Measurements from ENCODE around the gene ARL2BP. TPM values are rescaled to one million over a fixed set of nuclear protein-coding genes. Genes with fewer than 3 reads are reported as not detected.
"Not testable (repeated sequence)": the region's sequence is repeated elsewhere in the genome, so short reads cannot be mapped to it uniquely, and the experiment has no call there.

The ARL2BP gene
- total RNA-seq, 2 donors from 2014 or later, result 27.9 to 30.3 TPM

GRCh38 chr16:57271063-57271345 is 25.9 kb downstream of the ARL2BP start:
- Mint-ChIP-seq H3K36me3 (ENCODE audit: insufficient read depth in 2 of 2) (no peaks in the 10 kb centered on the region), H3K4me3 (no peak overlapping the region), H3K4me1 (ENCODE audit: low read depth) (peaks cover 35% of the 10 kb centered on the region), H3K27ac (no peak overlapping the region), H3K27me3 (ENCODE audit: low read depth) (no peaks in the 10 kb centered on the region), H3K9me3 (no peaks in the 10 kb centered on the region)
- DNase-seq (no peak), ATAC-seq (replicated peaks in 1 of 2) (no peak)

GRCh38 chr16:57271867-57272495 is 26.9 kb downstream of the ARL2BP start:
- Mint-ChIP-seq H3K36me3 (ENCODE audit: insufficient read depth in 2 of 2) (no peaks in the 10 kb centered on the region), H3K27me3 (ENCODE audit: low read depth) (no peaks in the 10 kb centered on the region), H3K4me1 (ENCODE audit: low read depth) (peaks cover 30% of the 10 kb centered on the region), H3K9me3 (no peaks in the 10 kb centered on the region), H3K27ac (no peak overlapping the region), H3K4me3 (no peak overlapping the region)
- ATAC-seq (replicated peaks in 1 of 2) (no peak), DNase-seq (no peak)

- DNase-seq (no peak), ATAC-seq (replicated peaks in 1 of 2) (no peak)
- Mint-ChIP-seq H3K4me1 (ENCODE audit: low read depth) (peaks cover 30% of the 10 kb centered on the region), H3K9me3 (no peaks in the 10 kb centered on the region), H3K36me3 (ENCODE audit: insufficient read depth in 2 of 2) (no peaks in the 10 kb centered on the region), H3K27me3 (ENCODE audit: low read depth) (no peaks in the 10 kb centered on the region), H3K4me3 (no peak overlapping the region), H3K27ac (no peak overlapping the region)
Observed at GRCh38 chr16:57273359-57273758, 28.3 kb downstream of the ARL2BP start.

GRCh38 chr16:57273826-57274225 is 28.8 kb downstream of the ARL2BP start:
- Mint-ChIP-seq H3K27ac (no peak overlapping the region), H3K9me3 (no peaks in the 10 kb centered on the region), H3K36me3 (ENCODE audit: insufficient read depth in 2 of 2) (no peaks in the 10 kb centered on the region), H3K27me3 (ENCODE audit: low read depth) (no peaks in the 10 kb centered on the region), H3K4me3 (no peak overlapping the region), H3K4me1 (ENCODE audit: low read depth) (peaks cover 26% of the 10 kb centered on the region)
- ATAC-seq (replicated peaks in 1 of 2), result no peak
- no peak for DNase-seq

GRCh38 chr16:57275946-57276345 is 30.9 kb downstream of the ARL2BP start:
- DNase-seq; H3K36me3 Mint-ChIP-seq (ENCODE audit: insufficient read depth in 2 of 2); H3K27ac Mint-ChIP-seq; H3K4me3 Mint-ChIP-seq; ATAC-seq (replicated peaks in 1 of 2); H3K27me3 Mint-ChIP-seq (ENCODE audit: low read depth); H3K9me3 Mint-ChIP-seq: not testable (repeated sequence)
- H3K4me1 Mint-ChIP-seq (ENCODE audit: low read depth), result peaks cover 27% of the 10 kb centered on the region

- ATAC-seq (replicated peaks in 1 of 2), result no peak
- DNase-seq, result no peak
- no peaks in the 10 kb centered on the region for H3K36me3 Mint-ChIP-seq (ENCODE audit: insufficient read depth in 2 of 2)
- peaks cover 6% of the 10 kb centered on the region for H3K27me3 Mint-ChIP-seq (ENCODE audit: low read depth)
- H3K4me1 Mint-ChIP-seq (ENCODE audit: low read depth), result peaks cover 29% of the 10 kb centered on the region
- no peaks in the 10 kb centered on the region for H3K9me3 Mint-ChIP-seq
- no peak overlapping the region for H3K27ac Mint-ChIP-seq
- H3K4me3 Mint-ChIP-seq, result no peak overlapping the region
Observed at GRCh38 chr16:57276596-57276995, 31.5 kb downstream of the ARL2BP start.

GRCh38 chr16:57277586-57277985 is 32.5 kb downstream of the ARL2BP start:
- DNase-seq (peak; percentile 69 to 77), ATAC-seq (replicated peaks in 1 of 2) (peak; percentile 98)
- peaks cover 10% of the 10 kb centered on the region for H3K27me3 Mint-ChIP-seq (ENCODE audit: low read depth)
- peak overlapping the region; percentile 61 to 81 for H3K4me3 Mint-ChIP-seq
- no peaks in the 10 kb centered on the region for H3K9me3 Mint-ChIP-seq
- peak overlapping the region; percentile 92 for H3K27ac Mint-ChIP-seq
- peaks cover 29% of the 10 kb centered on the region for H3K4me1 Mint-ChIP-seq (ENCODE audit: low read depth)
- no peaks in the 10 kb centered on the region for H3K36me3 Mint-ChIP-seq (ENCODE audit: insufficient read depth in 2 of 2)

GRCh38 chr16:57278494-57278893 is 33.4 kb downstream of the ARL2BP start:
- ATAC-seq (replicated peaks in 1 of 2) (no peak), DNase-seq (no peak)
- Mint-ChIP-seq H3K27ac (no peak overlapping the region), H3K27me3 (ENCODE audit: low read depth) (peaks cover 19% of the 10 kb centered on the region), H3K9me3 (no peaks in the 10 kb centered on the region), H3K4me1 (ENCODE audit: low read depth) (peaks cover 29% of the 10 kb centered on the region), H3K4me3 (no peak overlapping the region), H3K36me3 (ENCODE audit: insufficient read depth in 2 of 2) (no peaks in the 10 kb centered on the region)

- Mint-ChIP-seq H3K27ac (no peak overlapping the region), H3K9me3 (no peaks in the 10 kb centered on the region), H3K27me3 (ENCODE audit: low read depth) (peaks cover 24% of the 10 kb centered on the region), H3K4me3 (no peak overlapping the region), H3K4me1 (ENCODE audit: low read depth) (peaks cover 38% of the 10 kb centered on the region), H3K36me3 (ENCODE audit: insufficient read depth in 2 of 2) (no peaks in the 10 kb centered on the region)
- no peak for ATAC-seq (replicated peaks in 1 of 2)
- no peak for DNase-seq
Observed at GRCh38 chr16:57279780-57280638, 35.0 kb downstream of the ARL2BP start.

GRCh38 chr16:57281791-57282190 is 36.7 kb downstream of the ARL2BP start:
- no peaks in the 10 kb centered on the region for H3K9me3 Mint-ChIP-seq
- no peak for DNase-seq
- H3K27me3 Mint-ChIP-seq (ENCODE audit: low read depth), result peaks cover 24% of the 10 kb centered on the region
- no peak overlapping the region for H3K4me3 Mint-ChIP-seq
- no peaks in the 10 kb centered on the region for H3K36me3 Mint-ChIP-seq (ENCODE audit: insufficient read depth in 2 of 2)
- H3K27ac Mint-ChIP-seq, result no peak overlapping the region
- peaks cover 37% of the 10 kb centered on the region for H3K4me1 Mint-ChIP-seq (ENCODE audit: low read depth)
- no peak for ATAC-seq (replicated peaks in 1 of 2)

GRCh38 chr16:57282510-57283213 is 37.6 kb downstream of the ARL2BP start:
- Mint-ChIP-seq H3K9me3 (no peaks in the 10 kb centered on the region), H3K27me3 (ENCODE audit: low read depth) (peaks cover 24% of the 10 kb centered on the region), H3K36me3 (ENCODE audit: insufficient read depth in 2 of 2) (no peaks in the 10 kb centered on the region), H3K4me1 (ENCODE audit: low read depth) (peaks cover 28% of the 10 kb centered on the region), H3K4me3 (no peak overlapping the region), H3K27ac (no peak overlapping the region)
- no peak for DNase-seq
- ATAC-seq (replicated peaks in 1 of 2), result no peak

GRCh38 chr16:57283214-57283958 is 38.3 kb downstream of the ARL2BP start:
- DNase-seq, result no peak
- Mint-ChIP-seq H3K9me3 (no peaks in the 10 kb centered on the region), H3K36me3 (ENCODE audit: insufficient read depth in 2 of 2) (no peaks in the 10 kb centered on the region), H3K27me3 (ENCODE audit: low read depth) (peaks cover 24% of the 10 kb centered on the region), H3K4me1 (ENCODE audit: low read depth) (peaks cover 21% of the 10 kb centered on the region), H3K27ac (peak overlapping the region; percentile 50), H3K4me3 (peak overlapping the region; percentile 78 to 85)
- no peak for ATAC-seq (replicated peaks in 1 of 2)

GRCh38 chr16:57283959-57284208 is 38.8 kb downstream of the ARL2BP start:
- DNase-seq, result no peak
- Mint-ChIP-seq H3K27ac (peak overlapping the region; percentile 50), H3K4me1 (ENCODE audit: low read depth) (peaks cover 22% of the 10 kb centered on the region), H3K36me3 (ENCODE audit: insufficient read depth in 2 of 2) (no peaks in the 10 kb centered on the region), H3K9me3 (no peaks in the 10 kb centered on the region), H3K27me3 (ENCODE audit: low read depth) (peaks cover 24% of the 10 kb centered on the region), H3K4me3 (peak overlapping the region; percentile 78 to 85)
- no peak for ATAC-seq (replicated peaks in 1 of 2)

Data from activated T-cell treated with anti-CD3 and anti-CD28 coated beads, Interleukin-2, amount 50 U/mL, for 72 hours (primary cell).